Measurements from ENCODE around the gene CSTPP1. TPM values are rescaled to one million over a fixed set of nuclear protein-coding genes. Genes with fewer than 3 reads are reported as not detected.

The CSTPP1 gene
- total and polyA plus RNA-seq, 2 donors (not counting 3 experiments of a cell fraction or from before 2014, with no cell fraction given): 25.9 to 38.2 TPM

GRCh38 chr11:47109727-47110246 is 173.2 kb downstream of the CSTPP1 start:
- Histone ChIP-seq H3K9me3 (replicated peaks; ENCODE audit: control insufficient read depth, insufficient read depth, low read length) (no peaks in the 10 kb centered on the region), H2AFZ (ENCODE audit: low read depth, low read length) (no peak overlapping the region), H3K4me2 (ENCODE audit: insufficient read depth, low read length) (no peak overlapping the region), H3K27me3 (ENCODE audit: control insufficient read depth in 2 of 2, insufficient read depth in 2 of 2, low read length in 2 of 2) (no peaks in the 10 kb centered on the region), H4K20me1 (replicated peaks; ENCODE audit: control insufficient read depth, extremely low read depth, insufficient read depth, low read length) (no peaks in the 10 kb centered on the region), H3K4me3 (replicated peaks in 1 of 3; ENCODE audit: insufficient read depth in 1 of 3, low read depth in 1 of 3, low read length in 3 of 3) (no peak overlapping the region), H3K4me1 (ENCODE audit: control insufficient read depth, extremely low read depth, insufficient read depth, low read length) (no peaks in the 10 kb centered on the region), H3K36me3 (ENCODE audit: control insufficient read depth in 2 of 2, extremely low read depth in 1 of 2, insufficient read depth in 2 of 2, low read length in 2 of 2) (no peaks in the 10 kb centered on the region), H3K79me2 (ENCODE audit: control insufficient read depth, insufficient read depth, low read length) (no peaks in the 10 kb centered on the region), H3K9ac (replicated peaks; ENCODE audit: extremely low read depth, insufficient read depth, low read length) (no peak overlapping the region), H3K27ac (ENCODE audit: insufficient read depth, low read depth, low read length) (no peak overlapping the region), H3K9me1 (replicated peaks; ENCODE audit: control insufficient read depth, extremely low read depth, insufficient read depth, low read length) (no peaks in the 10 kb centered on the region)
- BruUV-seq (replicated peaks): no TSS peak
- intact Hi-C loops (cut with micrococcal nuclease): no loop called here
- no peak for DNase-seq (ENCODE audit: low read depth, low spot score)
- no peak for FAIRE-seq
- dilution Hi-C loops (cut with MboI; ENCODE audit: extremely low pct_ligation_motif_present, low sequenced_read_pairs): no loop called here
- ChIA-PET CTCF (interaction anchor here (1.1 kb wide), 1 partner anchor 48 kb away, joined by 3 read pairs; no protein-coding TSS in a partner anchor), POLR2A (no interaction called here)
- no peak for TF ChIP-seq EZH2 (IDR thresholded peaks at IDR 0.05; ENCODE audit: borderline replicate concordance, low read depth, low read length, severe bottlenecking)
- no peak for TF ChIP-seq JUN (IDR thresholded peaks at IDR 0.05; ENCODE audit: borderline replicate concordance, insufficient read depth, insufficient read length, low read depth)
- no peak for TF ChIP-seq POLR2AphosphoS5 (IDR thresholded peaks at IDR 0.05; ENCODE audit: insufficient read depth, low read depth, low read length)
- no peak for TF ChIP-seq FOS (IDR thresholded peaks at IDR 0.05; ENCODE audit: borderline replicate concordance, insufficient read depth, low read length)
- no peak for TF ChIP-seq POLR2A (IDR thresholded peaks at IDR 0.05; ENCODE audit: low read depth, low read length)
- no peak for TF ChIP-seq CTCF (IDR thresholded peaks at IDR 0.05; ENCODE audit: extremely low read depth in 1 of 2, insufficient read depth in 1 of 2, low read depth in 1 of 2, low read length in 2 of 2)
- TF ChIP-seq MYC (IDR thresholded peaks at IDR 0.05; ENCODE audit: low read depth, low read length): no peak
- no peak for TF ChIP-seq MAX (IDR thresholded peaks at IDR 0.05; ENCODE audit: insufficient read depth, insufficient read length)
- no peak for TF ChIP-seq GATA2 (IDR thresholded peaks at IDR 0.05; ENCODE audit: insufficient read depth, insufficient read length, low read depth, low read length)

Measured in endothelial cell of umbilical vein (primary cell).